Measurements from ENCODE around the gene MOB3A.

Gene MOB3A

DNA sequence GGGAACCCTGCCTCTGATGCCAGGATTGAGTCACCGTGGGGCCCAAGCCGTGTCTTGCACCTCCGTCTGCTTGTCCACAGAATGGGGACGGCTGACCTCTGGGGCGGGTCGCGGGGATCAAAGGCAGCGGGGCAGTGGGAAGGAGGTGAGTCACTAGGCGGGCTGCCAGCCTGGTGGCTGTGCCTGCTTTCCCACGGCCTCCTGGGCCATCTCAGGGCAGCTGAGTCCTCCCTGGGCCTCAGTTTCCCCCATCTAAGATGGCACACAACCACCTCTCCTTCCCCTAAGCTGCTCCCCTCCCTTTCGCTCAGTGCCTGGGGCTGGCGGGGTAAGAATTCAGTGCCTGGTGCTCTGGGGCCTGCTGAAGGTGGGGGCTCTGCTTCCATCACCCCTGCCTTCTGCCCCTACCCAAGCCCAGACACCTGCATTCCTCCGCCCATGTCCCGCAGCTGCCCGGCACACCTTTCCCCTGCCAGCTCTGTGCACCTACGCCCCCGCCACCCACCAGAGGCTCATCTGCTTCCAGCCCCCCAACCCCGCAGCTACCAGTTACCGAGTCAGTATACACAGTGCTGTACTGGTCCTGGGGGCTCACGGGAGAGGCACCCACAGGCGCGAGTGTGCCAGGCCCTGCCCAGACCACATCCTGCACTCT lies 48.5 kb downstream of the MOB3A start:
- in situ Hi-C loops (cut with MboI; ENCODE audit: low sequenced_read_pairs): no loop called here

- in situ Hi-C loops (cut with MboI; ENCODE audit: low sequenced_read_pairs): no loop called here
Observed at GRCh38 chr19:2047076-2047448, 49.1 kb downstream of the MOB3A start.

GRCh38 chr19:2046046-2046907 lies 49.8 kb downstream of the MOB3A start:
- in situ Hi-C loops (cut with MboI; ENCODE audit: low sequenced_read_pairs): no loop called here

DNA sequence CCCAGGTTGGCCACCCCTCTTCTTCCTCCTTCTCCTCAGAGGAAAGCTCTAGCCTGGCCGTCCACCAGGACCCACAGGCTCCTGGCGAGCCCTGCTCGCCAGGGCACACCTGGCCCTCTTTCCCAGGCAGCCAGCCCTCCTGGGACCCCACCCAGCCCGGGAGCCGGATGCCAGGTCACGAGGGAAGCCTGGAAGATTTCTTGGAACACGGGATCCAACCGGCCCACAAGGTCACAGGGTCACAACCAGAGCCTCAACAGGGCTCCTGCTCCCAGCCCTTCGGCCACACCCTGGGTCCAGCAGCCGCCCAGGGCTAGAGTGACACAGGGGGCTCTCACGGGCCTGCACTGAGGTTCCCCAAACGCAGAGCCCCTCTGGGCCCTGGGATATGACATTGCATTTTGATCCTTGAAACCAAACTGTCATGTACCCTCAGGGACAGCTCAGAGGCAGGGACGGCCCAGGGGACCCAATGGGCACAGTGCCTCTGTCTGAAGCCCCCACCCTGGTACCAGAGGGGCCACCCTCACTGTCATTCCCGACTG lies 50.6 kb downstream of the MOB3A start:
- in situ Hi-C loops (cut with MboI; ENCODE audit: low sequenced_read_pairs): no loop called here

- in situ Hi-C loops (cut with MboI; ENCODE audit: low sequenced_read_pairs): no loop called here
Observed at GRCh38 chr19:2044709-2045500, 51.2 kb downstream of the MOB3A start.

DNA sequence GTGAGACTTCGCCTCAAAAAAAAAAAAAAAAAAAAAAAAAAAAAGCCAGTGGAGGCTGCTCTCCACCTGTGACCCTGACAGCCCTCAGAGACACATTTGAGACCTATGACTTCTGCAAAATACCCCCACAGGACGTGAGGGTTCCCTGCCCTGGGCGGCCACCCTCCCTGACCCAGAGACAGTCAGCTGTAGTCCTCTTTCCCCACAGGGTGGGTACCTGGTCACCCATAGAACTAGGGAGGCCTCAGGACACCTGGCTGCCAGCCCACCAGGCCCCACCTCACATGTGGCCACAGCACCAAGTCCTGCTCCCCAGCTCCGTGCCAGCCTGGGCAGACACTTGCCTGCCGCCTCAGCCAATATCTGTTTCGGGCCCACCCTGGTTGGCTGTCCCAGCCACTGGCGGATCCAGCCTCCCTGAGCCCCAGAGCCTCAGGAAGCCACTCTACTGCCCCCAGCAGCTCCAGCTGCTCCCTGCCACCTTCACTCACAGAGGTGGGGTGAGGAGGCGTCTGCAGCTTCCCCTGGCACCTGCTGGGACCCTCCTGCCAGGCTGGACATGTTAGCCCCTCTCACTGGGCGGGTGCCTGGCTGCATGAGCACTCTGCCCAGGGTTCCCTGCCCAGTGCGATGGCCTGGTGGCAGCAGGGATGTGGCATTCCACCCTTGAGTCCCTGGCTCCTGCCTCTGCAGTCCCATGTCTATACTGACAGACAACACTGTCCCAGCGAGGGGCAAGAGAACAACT lies 52.0 kb downstream of the MOB3A start:
- in situ Hi-C loops (cut with MboI; ENCODE audit: low sequenced_read_pairs): no loop called here

DNA sequence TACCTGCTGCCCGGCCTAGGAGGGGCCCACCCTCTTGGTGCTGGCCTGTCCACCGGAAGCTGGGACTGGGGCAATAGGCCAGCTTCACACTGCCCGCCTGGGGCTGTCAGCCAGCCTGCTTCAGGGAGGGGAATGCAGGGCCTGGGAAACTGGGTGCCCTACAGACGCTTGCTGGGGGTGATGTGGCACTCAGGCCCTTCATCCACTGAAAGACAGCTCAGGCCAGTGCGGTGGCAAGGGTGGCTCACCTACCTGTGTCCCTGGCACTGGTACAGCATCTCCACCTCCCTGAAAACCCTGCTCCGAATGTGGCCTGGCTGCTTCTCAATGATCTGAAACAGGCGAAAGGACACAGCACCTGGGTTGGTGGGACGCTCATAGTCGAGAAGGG lies 52.9 kb downstream of the MOB3A start:
- in situ Hi-C loops (cut with MboI; ENCODE audit: low sequenced_read_pairs): no loop called here

- in situ Hi-C loops (cut with MboI; ENCODE audit: low sequenced_read_pairs): no loop called here
Observed at GRCh38 chr19:2042485-2043250, 53.5 kb downstream of the MOB3A start.

DNA sequence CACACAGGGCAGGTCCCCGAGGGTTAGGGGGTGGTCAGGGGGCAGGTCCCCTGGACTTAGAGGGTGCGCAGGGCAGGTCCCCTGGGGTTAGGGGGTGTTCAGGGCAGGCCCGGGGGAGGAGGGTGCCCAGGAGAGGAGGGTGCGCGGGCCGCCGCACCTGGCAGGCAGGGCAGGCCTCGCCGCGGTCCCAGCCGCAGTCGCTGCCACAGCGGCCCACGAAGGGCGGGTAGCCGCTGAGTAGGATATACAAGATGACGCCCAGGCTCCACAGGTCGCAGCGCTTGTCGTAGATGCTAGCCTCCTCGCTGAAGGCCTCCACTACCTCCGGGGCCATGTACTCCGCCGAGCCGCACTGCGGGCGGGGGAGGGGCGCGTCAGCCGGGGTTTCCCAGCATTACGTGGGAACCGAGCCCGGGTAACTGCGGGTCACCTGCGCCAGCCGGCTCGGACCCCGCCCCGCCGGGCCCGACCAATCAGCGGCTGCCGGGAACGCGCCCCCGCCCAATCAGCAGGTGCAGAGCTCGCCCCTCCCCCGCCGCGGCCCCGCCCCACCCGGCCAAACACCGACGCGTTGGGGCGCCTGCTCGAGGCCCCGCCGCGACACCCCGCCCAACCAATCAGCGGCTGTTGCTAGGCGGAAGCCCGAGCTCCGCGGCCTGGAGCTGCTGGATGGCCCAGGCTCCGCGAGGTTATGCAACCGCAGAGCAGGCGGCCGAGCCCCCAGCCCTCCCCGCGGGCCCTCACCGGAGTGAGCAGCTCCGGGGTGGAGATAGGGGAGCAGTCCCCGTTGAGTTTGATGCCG lies 54.2 kb downstream of the MOB3A start:
- in situ Hi-C loops (cut with MboI; ENCODE audit: low sequenced_read_pairs): no loop called here

DNA sequence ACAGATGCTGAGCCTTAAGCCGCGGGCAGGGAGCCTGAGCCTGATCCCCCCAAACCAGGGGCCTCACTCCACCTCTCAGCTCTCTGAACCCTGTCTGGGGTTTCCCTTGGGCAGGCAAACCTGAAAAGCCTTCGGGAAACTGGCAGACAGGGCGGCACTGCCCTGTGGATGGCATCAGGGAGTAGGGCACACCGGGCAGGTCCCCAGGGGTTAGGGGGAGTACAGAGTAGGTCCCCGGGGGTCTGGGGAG lies 54.8 kb downstream of the MOB3A start:
- in situ Hi-C loops (cut with MboI; ENCODE audit: low sequenced_read_pairs): no loop called here

DNA sequence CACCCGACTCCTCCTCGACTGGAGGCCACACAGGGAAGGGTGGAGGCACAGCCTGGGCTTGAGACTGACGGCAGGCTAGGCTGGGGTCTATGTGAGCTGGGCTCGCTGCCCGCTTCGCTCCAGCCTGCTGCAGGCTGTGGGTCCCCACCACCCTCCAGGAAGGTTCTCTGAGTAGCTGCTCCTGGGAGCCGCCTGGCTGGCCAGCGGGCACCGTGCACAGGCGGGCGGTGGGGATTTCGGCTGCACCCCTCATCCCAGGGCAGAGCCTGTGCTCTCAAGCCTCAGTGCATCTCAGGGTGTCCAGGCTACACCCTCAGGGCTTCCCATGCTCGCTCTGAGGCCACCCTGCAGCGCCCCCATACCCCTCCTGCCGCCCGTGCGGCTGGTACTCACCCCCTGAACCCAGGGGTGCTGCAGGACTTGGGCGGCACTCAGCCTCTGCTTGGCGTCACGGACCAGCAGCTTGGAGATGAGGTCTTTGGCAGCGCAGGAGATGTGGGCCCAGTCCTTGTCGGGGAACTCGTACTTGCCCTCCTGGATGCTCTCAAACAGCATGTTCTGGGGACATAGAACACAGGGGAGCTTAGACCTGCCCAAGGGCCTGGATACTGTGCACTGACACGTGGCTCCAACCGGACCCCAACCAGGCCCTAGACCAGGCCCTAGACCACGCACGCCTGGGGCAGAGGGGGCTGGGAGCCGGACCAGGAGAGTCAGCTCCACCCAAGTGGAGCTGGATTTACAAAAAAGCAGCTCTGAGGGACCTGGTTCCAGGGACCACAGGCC lies 55.3 kb downstream of the MOB3A start:
- in situ Hi-C loops (cut with MboI; ENCODE audit: low sequenced_read_pairs): no loop called here

GRCh38 chr19:2039959-2040646 lies 56.0 kb downstream of the MOB3A start:
- in situ Hi-C loops (cut with MboI; ENCODE audit: low sequenced_read_pairs): no loop called here

GRCh38 chr19:2039089-2039958 lies 56.8 kb downstream of the MOB3A start:
- in situ Hi-C loops (cut with MboI; ENCODE audit: low sequenced_read_pairs): no loop called here

DNA sequence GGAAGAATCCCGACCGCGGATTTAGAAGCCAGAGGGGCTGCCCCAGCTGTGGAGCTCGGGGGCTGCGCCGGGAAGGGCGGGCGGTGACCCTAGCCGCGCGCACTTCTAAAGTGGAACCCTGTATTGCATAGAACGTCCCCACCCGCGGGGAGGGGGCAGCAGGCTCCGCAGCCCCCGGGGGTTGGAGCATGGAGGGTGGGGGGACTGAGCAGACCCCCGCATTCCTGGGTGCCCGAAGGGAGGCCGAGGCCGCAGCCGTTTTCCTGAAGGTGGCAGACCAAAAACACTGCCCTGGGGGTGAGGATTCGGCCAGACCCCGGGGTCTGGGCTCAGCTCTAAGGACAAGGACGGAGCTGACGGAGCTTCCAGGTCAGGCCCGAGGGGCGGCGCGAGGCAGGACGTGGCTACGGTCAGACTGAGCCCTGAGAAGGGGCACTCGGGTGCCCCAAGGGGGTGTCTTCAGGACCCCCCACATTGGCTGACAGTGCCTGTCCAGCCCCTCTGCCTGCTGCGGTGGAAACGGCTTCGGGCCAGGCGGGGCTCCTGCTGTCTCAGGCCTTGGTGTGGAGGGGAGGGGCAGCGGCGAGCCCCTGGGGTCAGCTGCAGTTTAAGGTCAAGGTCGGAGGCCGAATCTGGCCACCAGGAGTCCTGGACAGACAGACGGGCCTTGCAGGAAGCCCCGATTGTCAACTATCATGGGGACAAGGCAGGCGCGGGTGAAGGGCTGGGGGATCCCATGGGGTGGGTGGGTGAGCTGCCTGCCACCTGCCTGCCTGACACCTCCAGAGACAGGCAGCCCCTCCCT lies 57.6 kb downstream of the MOB3A start:
- in situ Hi-C loops (cut with MboI; ENCODE audit: low sequenced_read_pairs): no loop called here

- in situ Hi-C loops (cut with MboI; ENCODE audit: low sequenced_read_pairs): no loop called here
Observed at GRCh38 chr19:2037651-2038255, 58.4 kb downstream of the MOB3A start.

GRCh38 chr19:2036424-2036823 lies 59.7 kb downstream of the MOB3A start:
- in situ Hi-C loops (cut with MboI; ENCODE audit: low sequenced_read_pairs): no loop called here

Measured in HL-60/S4 treated with retinoic acid at 250 ng/mL for 4 days and 3 days (cell line).